Psoas muscle (tissue), 8 donors: Measurements from ENCODE around the gene PKNOX1. TPM values are rescaled to one million over a fixed set of nuclear protein-coding genes. Genes with fewer than 3 reads are reported as not detected.
A peak's percentile ranks its signal among the peaks of the same experiment; 100 is the strongest.
"Not testable (repeated sequence)": the region's sequence is repeated elsewhere in the genome, so short reads cannot be mapped to it uniquely, and the experiment has no call there.

Experiments used
- ATAC-seq, 4 donors: fragments of 200-7000 bp; cut with Tn5 transposase; one replicate each; pipeline ENCODE4 v1.9.1; 2020; ENCODE audit warnings: moderate library complexity in 3 of 4, mild to moderate bottlenecking in 2 of 4
- DNase-seq, 2 donors: peaks; one replicate each; pipeline ENCODE4 v3.0.0-alpha.2; 2020
- H3K27ac ChIP-seq: fragments of 200-600 bp; one replicate; pipeline ENCODE4 v1.8.0; 2022
- H3K27me3 ChIP-seq, 3 donors: fragments of 200-600 bp in 1 of 3; one replicate each; pipeline versions ENCODE4 v1.6.1 to v1.8.0; 2013 to 2022; ENCODE audit warnings: low read length in 2 of 3, mild to moderate bottlenecking in 2 of 3, moderate library complexity in 1 of 3; ENCODE audit not compliant: insufficient read depth in 3 of 3
- H3K36me3 ChIP-seq, 2 donors: fragments of 200-600 bp in 1 of 2; one replicate each; pipeline versions ENCODE4 v1.6.1 to v1.8.0; 2013 to 2022; ENCODE audit warnings: low read depth in 1 of 2, mild to moderate bottlenecking in 1 of 2, moderate library complexity in 1 of 2; ENCODE audit not compliant: insufficient read depth in 1 of 2
- H3K4me1 ChIP-seq: fragments of 200-600 bp; one replicate; pipeline ENCODE4 v1.8.0; 2022
- H3K4me3 ChIP-seq: fragments of 200-600 bp; one replicate; pipeline ENCODE4 v1.8.0; 2022; ENCODE audit warnings: mild to moderate bottlenecking
- H3K9me3 ChIP-seq: fragments of 200-600 bp; one replicate; pipeline ENCODE4 v1.8.0; 2022
- WGBS, 3 donors: extraction: QIAGEN DNeasy Blood & Tissue Kit; methylation state at CpG; one replicate each; pipeline versions ENCODE4 v1.1.6 to v1.1.7; 2013; 5-methylcytosine and 5-hydroxymethylcytosine counted together
- intact Hi-C, 2 donors: fragments of 100-400 bp; cut with DNase I; formaldehyde crosslinking; loops; one replicate each; pipeline versions ENCODE4 v1.11.0 to v1.14.2; 2022
- polyA plus RNA-seq, 3 donors: library from polyadenylated mRNA; stranded (reverse); fragments of 200-250 nt; gene quantifications; one replicate each; pipeline ENCODE4 v1.2.3, GENCODE V29; 2013
- total RNA-seq, 4 donors: library from RNA; stranded (reverse); fragmentation: NEBNext Ultra II Directional in 2 of 4; extraction: Animal tissue kit (Norgen Biotek cat#: 25700) in 2 of 4; gene quantifications; one replicate each; pipeline versions ENCODE4 v1.2.1 to v1.2.4, GENCODE V29; 2021 to 2023
- TF ChIP-seq, protein P1 (sequence below): fragments of 200-600 bp; IDR thresholded peaks from one replicate; pipeline ENCODE4 v1.8.0; 2022; ENCODE audit warnings: antibody characterized with exemption
- donor health status: healthy with polysubstance abuse.
- donor health status: DM: no; HTN: no; CAD: no; lungs with moderate emphysema.
- donor health status: Bipolar disorder and iron deficiency.
- donor health status: healthy.
- donor health status: DM: yes; HTN: yes; CAD: no.
- donor health status: DM: no; HTN: no; CAD: no.
- donor health status: DM: no; HTN: no; CAD: no.
- donor health status: DM: yes; HTN: yes; CAD: no.

Gene PKNOX1
- total and polyA plus RNA-seq, 7 donors, result 6.0 to 14.7 (median 12.1) TPM

DNA sequence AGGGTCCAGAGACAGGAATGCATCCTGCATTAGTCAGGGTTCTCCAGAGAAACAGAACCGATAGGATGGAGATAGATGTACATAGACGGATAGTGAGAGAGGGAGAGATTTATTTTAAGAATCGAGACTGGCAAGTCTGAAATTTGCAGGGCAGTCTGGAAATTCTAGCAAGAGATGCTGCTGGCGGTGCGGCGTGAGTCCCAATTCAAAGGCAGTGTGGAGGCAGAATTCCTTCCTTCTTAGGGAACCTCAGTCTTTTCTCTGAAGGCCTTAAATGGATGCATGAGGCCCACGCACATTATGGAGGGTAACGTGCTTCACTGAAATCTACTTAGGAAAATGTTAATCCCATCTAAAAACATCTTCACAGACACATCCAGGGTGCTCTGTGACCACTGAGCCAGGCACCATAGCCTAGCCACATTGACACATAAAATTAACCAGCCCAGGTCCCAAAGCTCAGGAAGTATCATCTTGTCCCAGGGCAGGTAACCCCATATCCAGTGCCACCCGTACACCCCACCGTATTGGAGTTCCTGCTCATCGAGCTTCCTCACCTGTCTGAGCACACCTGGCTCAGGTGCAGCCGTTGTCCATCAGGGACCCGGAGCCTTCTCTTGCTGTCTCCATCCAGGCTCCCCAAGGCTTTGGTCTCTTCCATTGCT lies 9.7 kb upstream of the PKNOX1 start:
- H3K9me3 ChIP-seq, result no peaks in the 10 kb centered on the region
- H3K36me3 ChIP-seq, result no peaks in the 10 kb centered on the region
- WGBS, 3 donors, result 93 to 96% (median 95%) methylated on average over 13 of the region's 13 CpGs
- intact Hi-C loops, result no loop called here
- no peaks in the 10 kb centered on the region for H3K27me3 ChIP-seq
- no peak overlapping the region for H3K27ac ChIP-seq
- no peak overlapping the region for H3K4me3 ChIP-seq
- DNase-seq, result no peak
- no peaks in the 10 kb centered on the region for H3K4me1 ChIP-seq
- ATAC-seq, result peak in 1 of 4 donors; percentile 13
- TF ChIP-seq, protein P1, sequence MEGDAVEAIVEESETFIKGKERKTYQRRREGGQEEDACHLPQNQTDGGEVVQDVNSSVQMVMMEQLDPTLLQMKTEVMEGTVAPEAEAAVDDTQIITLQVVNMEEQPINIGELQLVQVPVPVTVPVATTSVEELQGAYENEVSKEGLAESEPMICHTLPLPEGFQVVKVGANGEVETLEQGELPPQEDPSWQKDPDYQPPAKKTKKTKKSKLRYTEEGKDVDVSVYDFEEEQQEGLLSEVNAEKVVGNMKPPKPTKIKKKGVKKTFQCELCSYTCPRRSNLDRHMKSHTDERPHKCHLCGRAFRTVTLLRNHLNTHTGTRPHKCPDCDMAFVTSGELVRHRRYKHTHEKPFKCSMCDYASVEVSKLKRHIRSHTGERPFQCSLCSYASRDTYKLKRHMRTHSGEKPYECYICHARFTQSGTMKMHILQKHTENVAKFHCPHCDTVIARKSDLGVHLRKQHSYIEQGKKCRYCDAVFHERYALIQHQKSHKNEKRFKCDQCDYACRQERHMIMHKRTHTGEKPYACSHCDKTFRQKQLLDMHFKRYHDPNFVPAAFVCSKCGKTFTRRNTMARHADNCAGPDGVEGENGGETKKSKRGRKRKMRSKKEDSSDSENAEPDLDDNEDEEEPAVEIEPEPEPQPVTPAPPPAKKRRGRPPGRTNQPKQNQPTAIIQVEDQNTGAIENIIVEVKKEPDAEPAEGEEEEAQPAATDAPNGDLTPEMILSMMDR, result no peak

DNA sequence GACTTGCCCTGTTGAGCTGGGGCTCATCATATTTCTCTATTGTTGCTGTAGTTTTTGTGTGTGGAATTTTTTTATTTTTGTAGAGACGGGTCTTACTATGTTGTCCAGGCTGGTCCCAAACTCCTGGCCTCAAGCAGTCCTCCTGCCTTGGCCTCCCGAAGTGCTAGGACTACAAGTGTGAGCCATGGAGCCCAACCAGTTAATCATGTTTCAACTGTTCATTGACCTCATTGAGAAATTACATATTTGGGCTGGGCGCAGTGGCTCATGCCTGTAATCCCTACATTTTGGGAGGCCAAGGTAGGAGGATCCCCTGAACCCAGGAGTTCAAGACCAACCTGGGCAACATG lies 9.2 kb upstream of the PKNOX1 start:
- TF ChIP-seq, protein P1, result no peak
- WGBS, 3 donors, result 67 to 79% (median 76%) methylated on average over 3 of the region's 3 CpGs
- no peaks in the 10 kb centered on the region for H3K27me3 ChIP-seq
- H3K9me3 ChIP-seq, result no peaks in the 10 kb centered on the region
- no peak for DNase-seq
- no peak overlapping the region for H3K4me3 ChIP-seq
- no peak overlapping the region for H3K27ac ChIP-seq
- H3K36me3 ChIP-seq, result no peaks in the 10 kb centered on the region
- ATAC-seq, result no peak
- intact Hi-C loops, result no loop called here
- no peaks in the 10 kb centered on the region for H3K4me1 ChIP-seq

DNA sequence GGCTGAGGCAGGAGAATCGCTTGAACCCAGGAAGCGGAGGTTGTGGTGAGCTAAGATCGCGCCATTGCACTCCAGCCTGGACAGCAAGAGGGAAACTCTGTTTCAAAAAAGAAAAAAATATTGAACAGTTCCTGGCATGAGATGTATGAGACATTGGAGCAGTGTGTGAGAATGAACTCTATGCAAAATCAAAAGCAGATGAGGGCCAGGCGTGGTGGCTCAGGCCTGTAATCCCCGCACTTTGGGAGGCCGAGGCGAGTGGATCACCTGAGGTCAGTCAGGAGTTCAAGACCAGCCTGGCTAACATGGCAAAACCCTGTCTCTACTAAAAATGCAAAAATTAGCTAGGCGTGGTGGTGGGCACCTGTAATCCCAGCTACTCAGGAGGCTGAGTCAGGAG lies 6.7 kb upstream of the PKNOX1 start:
- intact Hi-C loops, result not testable (repeated sequence)

DNA sequence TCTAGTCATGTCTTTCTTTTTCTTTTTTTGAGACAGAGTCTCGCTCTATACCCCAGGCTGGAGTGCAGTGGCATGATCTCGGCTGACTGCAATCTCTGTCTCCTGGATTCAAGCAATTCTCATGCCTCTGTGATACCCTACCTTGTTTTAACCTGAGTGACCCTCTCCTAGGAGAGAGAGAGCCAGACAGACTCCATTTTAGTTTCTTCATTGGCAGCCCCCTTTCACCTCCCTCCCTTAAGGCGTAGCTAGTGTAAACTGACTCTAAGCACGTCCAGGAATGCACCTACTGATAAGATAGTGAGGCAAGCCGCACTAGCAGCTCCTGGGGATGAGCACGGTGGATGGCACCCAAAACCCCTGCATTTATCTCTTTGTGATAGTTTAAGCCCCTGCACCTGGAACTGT lies 5.2 kb upstream of the PKNOX1 start:
- H3K4me3 ChIP-seq, result no peak overlapping the region
- TF ChIP-seq, protein P1, result no peak
- ATAC-seq, result no peak
- peaks cover 5% of the 10 kb centered on the region for H3K4me1 ChIP-seq
- H3K9me3 ChIP-seq, result no peaks in the 10 kb centered on the region
- no peaks in the 10 kb centered on the region for H3K36me3 ChIP-seq
- intact Hi-C loops, result no loop called here
- DNase-seq, result no peak
- H3K27ac ChIP-seq, result no peak overlapping the region
- no peaks in the 10 kb centered on the region for H3K27me3 ChIP-seq
- WGBS, 3 donors, result 58 to 65% (median 65%) methylated on average over 6 of the region's 6 CpGs

More for the DNA sequence above, 6.7 kb upstream of the PKNOX1 start:
- H3K9me3 ChIP-seq, H3K36me3 ChIP-seq, ATAC-seq, H3K27ac ChIP-seq, H3K4me1 ChIP-seq, H3K27me3 ChIP-seq, DNase-seq, H3K4me3 ChIP-seq: not testable (repeated sequence)
- WGBS, 3 donors, result 95 to 100% (median 95%) methylated on average over 9 of the region's 9 CpGs

DNA sequence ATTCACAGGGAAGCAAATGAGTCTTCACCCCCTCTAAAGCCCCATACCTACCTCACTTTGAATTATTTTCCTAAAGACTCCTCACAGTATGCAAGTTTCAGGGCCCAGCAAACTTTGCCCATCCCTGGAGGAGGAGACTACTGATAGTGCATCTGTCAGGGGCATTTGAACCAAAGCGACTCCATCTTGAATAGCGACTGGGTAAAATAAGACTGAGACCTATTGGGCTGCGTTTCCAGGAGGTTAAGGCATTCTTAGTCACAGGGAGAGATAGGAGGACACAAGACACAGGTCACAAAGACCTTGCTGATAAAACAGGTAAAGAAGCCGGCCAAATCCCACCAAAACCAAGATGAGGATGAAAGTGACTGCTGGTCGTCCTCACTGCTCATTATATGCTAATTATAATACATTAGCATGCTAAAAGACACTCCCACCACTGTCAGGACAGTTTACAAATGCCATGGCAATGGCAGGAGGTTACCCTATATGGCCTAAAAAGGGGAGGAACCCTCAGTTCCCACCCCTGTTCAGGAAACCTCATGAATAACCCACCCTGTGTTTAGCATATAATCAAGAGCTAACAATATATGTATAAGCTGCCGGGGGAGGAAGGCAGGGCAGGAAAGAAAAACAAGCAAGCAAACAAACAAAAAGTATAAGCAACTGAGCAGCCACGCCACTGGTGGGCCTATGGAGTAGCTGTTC lies 3.3 kb upstream of the PKNOX1 start:
- no peaks in the 10 kb centered on the region for H3K36me3 ChIP-seq
- DNase-seq, result no peak
- no peaks in the 10 kb centered on the region for H3K27me3 ChIP-seq
- intact Hi-C loops, result loop anchor here in 1 of 2 donors (5.0 to 10.0 kb wide), 5 partner anchors 34 to 1364 kb away; partner anchors contain the start of genes CFAP410 and NDUFV3
- no peak overlapping the region for H3K4me3 ChIP-seq
- no peak overlapping the region for H3K27ac ChIP-seq
- H3K4me1 ChIP-seq, result peaks cover 7% of the 10 kb centered on the region
- no peaks in the 10 kb centered on the region for H3K9me3 ChIP-seq
- no peak for ATAC-seq
- 84 to 86% (median 85%) methylated on average over 7 of the region's 7 CpGs for WGBS, 3 donors
- TF ChIP-seq, protein P1, result no peak
